ENCODE measurements around the gene MAP3K5.

Gene MAP3K5

GRCh38 chr6:136641873-136642465 lies 150.3 kb downstream of the MAP3K5 start:
- DNase-seq: no peak

GRCh38 chr6:136641166-136641565 lies 151.1 kb downstream of the MAP3K5 start:
- no peak for DNase-seq

- DNase-seq: no peak
These were observed 152.0 kb downstream of the MAP3K5 start for GRCh38 chr6:136640132-136640915.

- DNase-seq: no peak
These were observed 152.6 kb downstream of the MAP3K5 start for GRCh38 chr6:136639702-136640101.

- no peak for DNase-seq
These were observed 156.7 kb downstream of the MAP3K5 start for GRCh38 chr6:136635615-136636014.

GRCh38 chr6:136633355-136633754 lies 158.9 kb downstream of the MAP3K5 start:
- DNase-seq: no peak

GRCh38 chr6:136628996-136629395 lies 163.3 kb downstream of the MAP3K5 start:
- no peak for DNase-seq

- no peak for DNase-seq
These were observed 165.1 kb downstream of the MAP3K5 start for GRCh38 chr6:136627191-136627590.

- DNase-seq: no peak
These were observed 167.0 kb downstream of the MAP3K5 start for GRCh38 chr6:136625293-136625692.

GRCh38 chr6:136624347-136624746 lies 167.9 kb downstream of the MAP3K5 start:
- DNase-seq: no peak

GRCh38 chr6:136618086-136618485 lies 174.2 kb downstream of the MAP3K5 start:
- DNase-seq: no peak

GRCh38 chr6:136616527-136616926 lies 175.8 kb downstream of the MAP3K5 start:
- DNase-seq: no peak

- DNase-seq: no peak
These were observed 177.3 kb downstream of the MAP3K5 start for GRCh38 chr6:136614994-136615393.

GRCh38 chr6:136614350-136614749 lies 177.9 kb downstream of the MAP3K5 start:
- DNase-seq: no peak

GRCh38 chr6:136613477-136613876 lies 178.8 kb downstream of the MAP3K5 start:
- DNase-seq: no peak

GRCh38 chr6:136612666-136613389 lies 179.4 kb downstream of the MAP3K5 start:
- no peak for DNase-seq

- no peak for DNase-seq
These were observed 180.5 kb downstream of the MAP3K5 start for GRCh38 chr6:136611746-136612145.

GRCh38 chr6:136611133-136611532 lies 181.1 kb downstream of the MAP3K5 start:
- DNase-seq: no peak

- DNase-seq: no peak
These were observed 182.2 kb downstream of the MAP3K5 start for GRCh38 chr6:136609873-136610706.

- DNase-seq: no peak
These were observed 183.3 kb downstream of the MAP3K5 start for GRCh38 chr6:136608991-136609390.

- peak; percentile 5 for DNase-seq
These were observed 184.1 kb downstream of the MAP3K5 start for GRCh38 chr6:136607932-136608772.
